GM18505 (cell line): Measurements from ENCODE around the gene TRIM33.
"Not testable (repeated sequence)": the region's sequence is repeated elsewhere in the genome, so short reads cannot be mapped to it uniquely, and the experiment has no call there.

Experiments used
- ATAC-seq: cut with Tn5 transposase; IDR thresholded peaks from one replicate; pipeline ENCODE4 v1.9.1; 2021; ENCODE audit not compliant: unreplicated experiment
- POLR2A ChIP-seq: IDR thresholded peaks from 4 replicates; pipeline ENCODE4 v1.6.1; 2011; ENCODE audit warnings: borderline replicate concordance; ENCODE audit not compliant: insufficient read depth, insufficient read length; ENCODE audit errors: extremely low read depth

TRIM33 gene

GRCh38 chr1:114467491-114467890 lies 43.5 kb downstream of the TRIM33 start:
- no peak for ATAC-seq
- TF ChIP-seq POLR2A, result no peak

GRCh38 chr1:114466334-114467014 lies 44.5 kb downstream of the TRIM33 start:
- no peak for ATAC-seq

GRCh38 chr1:114462963-114463362 lies 48.0 kb downstream of the TRIM33 start:
- ATAC-seq, result no peak
- TF ChIP-seq POLR2A, result no peak

More at GRCh38 chr1:114466334-114467014, 44.5 kb downstream of the TRIM33 start:
- TF ChIP-seq POLR2A, result no peak

- ATAC-seq, result no peak
- no peak for TF ChIP-seq POLR2A
Measured at GRCh38 chr1:114462341-114462740, 48.7 kb downstream of the TRIM33 start.

- TF ChIP-seq POLR2A, result no peak
- ATAC-seq, result no peak
Measured at GRCh38 chr1:114458237-114458777, 52.7 kb downstream of the TRIM33 start.

GRCh38 chr1:114457675-114458236 lies 53.2 kb downstream of the TRIM33 start:
- no peak for TF ChIP-seq POLR2A
- no peak for ATAC-seq

GRCh38 chr1:114456586-114456985 lies 54.4 kb downstream of the TRIM33 start:
- TF ChIP-seq POLR2A, result no peak
- ATAC-seq, result no peak

GRCh38 chr1:114455102-114455785 lies 55.8 kb downstream of the TRIM33 start:
- ATAC-seq, result no peak
- no peak for TF ChIP-seq POLR2A

- no peak for TF ChIP-seq POLR2A
- ATAC-seq, result no peak
Measured at GRCh38 chr1:114454539-114454938, 56.5 kb downstream of the TRIM33 start.

GRCh38 chr1:114453361-114453784 lies 57.6 kb downstream of the TRIM33 start:
- TF ChIP-seq POLR2A, result no peak
- ATAC-seq, result no peak

GRCh38 chr1:114448370-114449036 lies 62.5 kb downstream of the TRIM33 start:
- TF ChIP-seq POLR2A, result no peak
- ATAC-seq, result no peak

- ATAC-seq, result no peak
- no peak for TF ChIP-seq POLR2A
Measured at GRCh38 chr1:114446198-114446597, 64.8 kb downstream of the TRIM33 start.

GRCh38 chr1:114443226-114443625 lies 67.8 kb downstream of the TRIM33 start:
- ATAC-seq, result not testable (repeated sequence)
